HL-60 (cell line): ENCODE data around the gene TTN.

Experiments used
- DNase-seq, 2 experiments: peaks; one replicate each; pipeline ENCODE4 v3.0.0-alpha.2; 2010 to 2020; ENCODE audit warnings: low read depth in 1 of 2, low spot score in 1 of 2
- H3K27ac ChIP-seq: fragments of 250-450 bp; sonication (Bioruptor Pico); replicated peaks from 2 replicates; pipeline ENCODE4 v1.5.1; 2020; ENCODE audit warnings: mild to moderate bottlenecking, moderate library complexity
- H3K27me3 ChIP-seq: fragments of 250-450 bp; sonication (Bioruptor Pico); 2 replicates; pipeline ENCODE4 v1.5.1; 2021; ENCODE audit warnings: mild to moderate bottlenecking, moderate library complexity; ENCODE audit not compliant: insufficient read depth, poor library complexity, severe bottlenecking
- H3K4me3 ChIP-seq: replicated peaks from 2 replicates; pipeline ENCODE4 v1.5.1; 2011; ENCODE audit warnings: mild to moderate bottlenecking, control low read depth, low read length; ENCODE audit not compliant: insufficient read depth
- GABPA ChIP-seq: IDR thresholded peaks from 2 replicates; pipeline ENCODE4 v1.6.1; 2012; ENCODE audit warnings: low read depth
- POLR2AphosphoS5 ChIP-seq: IDR thresholded peaks from 2 replicates; pipeline ENCODE4 v1.6.1; 2012; ENCODE audit warnings: low read depth
- REST ChIP-seq: IDR thresholded peaks from 2 replicates; pipeline ENCODE4 v1.6.1; 2012; ENCODE audit warnings: low read depth; ENCODE audit not compliant: insufficient replicate concordance
- SPI1 ChIP-seq: IDR thresholded peaks from 2 replicates; pipeline ENCODE4 v1.6.1; 2012; ENCODE audit warnings: low read depth, mild to moderate bottlenecking, borderline replicate concordance
- TF ChIP-seq, protein P1 (sequence below): IDR thresholded peaks from one replicate; pipeline ENCODE4 v1.5.1; 2011; ENCODE audit warnings: low read length, control low read depth, inconsistent platforms; ENCODE audit not compliant: insufficient read depth

The TTN gene

DNA sequence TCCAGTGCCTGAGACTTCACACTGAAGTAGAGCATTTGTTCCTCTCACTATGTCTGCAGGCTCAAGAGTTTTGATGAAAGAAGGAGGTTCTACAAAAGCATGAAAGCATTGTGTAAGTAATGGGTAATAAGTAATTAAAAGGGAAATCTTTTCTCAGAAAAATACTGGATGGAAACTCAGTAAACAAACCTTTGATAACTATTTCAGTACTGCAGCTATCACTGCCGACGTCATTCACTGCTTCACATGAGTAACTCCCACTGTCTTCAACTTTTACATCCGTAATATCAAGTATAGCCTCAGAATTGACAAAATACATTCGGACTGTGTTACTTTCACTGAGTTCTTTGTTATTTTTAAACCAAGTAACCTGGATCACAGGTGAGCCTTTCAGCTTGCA, 72.7 kb downstream of the TTN start:
- TF ChIP-seq, protein P1, sequence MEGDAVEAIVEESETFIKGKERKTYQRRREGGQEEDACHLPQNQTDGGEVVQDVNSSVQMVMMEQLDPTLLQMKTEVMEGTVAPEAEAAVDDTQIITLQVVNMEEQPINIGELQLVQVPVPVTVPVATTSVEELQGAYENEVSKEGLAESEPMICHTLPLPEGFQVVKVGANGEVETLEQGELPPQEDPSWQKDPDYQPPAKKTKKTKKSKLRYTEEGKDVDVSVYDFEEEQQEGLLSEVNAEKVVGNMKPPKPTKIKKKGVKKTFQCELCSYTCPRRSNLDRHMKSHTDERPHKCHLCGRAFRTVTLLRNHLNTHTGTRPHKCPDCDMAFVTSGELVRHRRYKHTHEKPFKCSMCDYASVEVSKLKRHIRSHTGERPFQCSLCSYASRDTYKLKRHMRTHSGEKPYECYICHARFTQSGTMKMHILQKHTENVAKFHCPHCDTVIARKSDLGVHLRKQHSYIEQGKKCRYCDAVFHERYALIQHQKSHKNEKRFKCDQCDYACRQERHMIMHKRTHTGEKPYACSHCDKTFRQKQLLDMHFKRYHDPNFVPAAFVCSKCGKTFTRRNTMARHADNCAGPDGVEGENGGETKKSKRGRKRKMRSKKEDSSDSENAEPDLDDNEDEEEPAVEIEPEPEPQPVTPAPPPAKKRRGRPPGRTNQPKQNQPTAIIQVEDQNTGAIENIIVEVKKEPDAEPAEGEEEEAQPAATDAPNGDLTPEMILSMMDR = no peak
- TF ChIP-seq POLR2AphosphoS5 = no peak
- no peak for TF ChIP-seq REST
- no peak for TF ChIP-seq GABPA
- no peak for TF ChIP-seq SPI1
- no peak for DNase-seq
- Histone ChIP-seq H3K27me3 (peaks cover 3% of the 10 kb centered on the region), H3K4me3 (no peak overlapping the region), H3K27ac (no peak overlapping the region)

GRCh38 chr2:178733975-178734374, 73.2 kb downstream of the TTN start:
- no peak for TF ChIP-seq POLR2AphosphoS5
- TF ChIP-seq SPI1 = no peak
- TF ChIP-seq GABPA = no peak

DNA sequence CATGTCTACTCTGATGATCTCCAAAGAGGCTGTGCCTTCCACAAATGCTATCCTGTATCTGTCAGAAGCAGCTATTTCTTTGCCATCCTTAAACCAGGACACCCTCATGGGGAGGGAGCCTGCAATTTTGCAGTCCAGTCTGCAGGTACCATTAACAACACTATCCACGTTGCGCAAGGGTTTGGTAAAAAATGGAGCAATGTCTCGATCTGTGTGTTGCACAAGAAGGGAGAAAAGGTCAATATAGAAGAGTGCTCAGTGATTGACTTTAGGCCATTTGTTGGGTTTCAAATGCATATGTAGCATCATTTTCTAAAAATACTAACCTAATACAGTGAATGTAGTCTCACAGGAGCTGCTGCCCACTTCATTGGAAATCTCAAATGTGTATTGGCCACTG, 74.3 kb downstream of the TTN start:
- no peak overlapping the region for H3K27ac ChIP-seq
- peak in 1 of 2 experiments; percentile 0 for DNase-seq
- TF ChIP-seq POLR2AphosphoS5 (no peak), SPI1 (no peak), GABPA (no peak), REST (no peak)
- TF ChIP-seq, protein P1 = no peak
- peaks cover 3% of the 10 kb centered on the region for H3K27me3 ChIP-seq
- no peak overlapping the region for H3K4me3 ChIP-seq

More at GRCh38 chr2:178733975-178734374, 73.2 kb downstream of the TTN start:
- Histone ChIP-seq H3K27ac (no peak overlapping the region), H3K27me3 (peaks cover 3% of the 10 kb centered on the region), H3K4me3 (no peak overlapping the region)
- DNase-seq = no peak

DNA sequence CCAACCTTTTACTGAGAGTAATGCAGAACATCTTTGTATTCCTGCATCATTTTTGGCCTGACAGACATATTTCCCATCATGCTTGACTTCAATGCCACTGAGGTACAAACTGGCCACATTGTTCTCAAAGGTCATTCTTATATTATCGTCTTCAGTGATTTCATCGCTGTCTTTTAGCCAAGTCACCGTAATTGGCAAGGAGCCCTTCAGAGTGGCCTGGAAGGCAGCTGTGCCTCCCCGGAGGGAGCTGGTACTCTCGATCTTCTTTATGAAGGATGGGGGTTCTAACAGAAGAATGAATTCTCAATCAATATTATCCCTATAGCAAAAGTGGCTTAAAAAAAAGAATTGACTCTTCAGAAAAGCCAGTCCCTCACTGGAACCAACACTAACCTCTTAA, 75.9 kb downstream of the TTN start:
- no peak overlapping the region for H3K4me3 ChIP-seq
- DNase-seq = no peak
- H3K27me3 ChIP-seq = peaks cover 3% of the 10 kb centered on the region
- H3K27ac ChIP-seq = no peak overlapping the region
- TF ChIP-seq POLR2AphosphoS5 (no peak), SPI1 (no peak)
- TF ChIP-seq, protein P1 = no peak
